Measurements from ENCODE around the gene YARS1. TPM values are rescaled to one million over a fixed set of nuclear protein-coding genes. Genes with fewer than 3 reads are reported as not detected.

The YARS1 gene
- polyA plus RNA-seq, 3 donors, result 38.1 to 42.7 (median 39.8) TPM

GRCh38 chr1:32801096-32801715, 16.0 kb downstream of the YARS1 start:
- DNase-seq, result no peak

DNA sequence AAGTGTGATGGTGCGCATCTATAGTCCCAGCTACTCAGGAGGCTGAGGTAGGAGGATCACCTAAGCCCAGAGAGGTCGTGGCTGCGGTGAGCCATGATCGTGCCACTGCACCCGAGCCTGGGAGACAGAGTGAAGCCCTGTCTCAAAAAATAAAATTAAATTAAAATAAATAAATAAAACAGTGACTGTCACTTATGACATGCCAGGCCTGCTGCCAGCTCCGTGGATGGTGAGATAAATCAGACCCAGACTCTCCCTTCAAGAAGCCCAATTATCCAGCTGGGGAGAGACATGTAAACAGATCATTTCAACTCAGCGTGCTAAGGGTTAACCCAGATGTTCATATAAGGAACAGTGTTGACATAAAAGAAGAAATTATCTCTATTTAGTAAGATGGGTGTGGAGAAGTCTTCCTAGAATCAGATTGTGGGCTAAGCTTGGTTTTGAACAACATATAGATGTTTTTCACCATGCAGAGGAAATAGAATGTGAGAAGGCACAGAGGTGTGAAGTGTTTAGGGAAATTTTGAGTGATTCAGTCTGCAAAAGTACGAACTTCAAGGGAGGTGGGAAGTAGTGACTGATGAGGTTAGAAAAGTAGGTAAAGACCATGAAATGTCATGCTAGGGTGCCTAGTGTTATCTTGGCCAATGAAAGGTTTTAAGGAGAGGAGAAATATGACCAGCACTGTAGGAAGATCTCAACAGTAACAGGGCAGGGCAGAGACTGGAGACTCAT, 18.3 kb downstream of the YARS1 start:
- H3K27me3 ChIP-seq (ENCODE audit: control insufficient read depth in 2 of 2, insufficient read depth in 2 of 2, low read length in 2 of 2), result no peaks in the 10 kb centered on the region
- Mint-ChIP-seq H3K36me3 (peaks cover 46 to 81% of the 10 kb centered on the region in 2 donors), H3K27ac (peak overlapping the region in 3 of 7 donors; percentile 21 to 28 (median 22)), H3K4me3 (no peak overlapping the region), H3K27me3 (ENCODE audit: low read depth in 3 of 3) (no peaks in the 10 kb centered on the region), H3K4me1 (no peaks in the 10 kb centered on the region), H3K9me3 (no peaks in the 10 kb centered on the region)
- no peak for DNase-seq
- TF ChIP-seq CTCF (IDR thresholded peaks at IDR 0.05), result no peak
- no peaks in the 10 kb centered on the region for H4K20me1 ChIP-seq (ENCODE audit: insufficient read depth, low read length)
- H3K36me3 ChIP-seq (replicated peaks in 1 of 2; ENCODE audit: control insufficient read depth in 1 of 2, insufficient read depth in 2 of 2, low read length in 2 of 2), result peaks cover 57 to 84% of the 10 kb centered on the region in 2 donors
- H3K4me2 ChIP-seq (replicated peaks; ENCODE audit: extremely low read depth, low read length, poor library complexity, severe bottlenecking), result no peak overlapping the region
- H3K4me3 ChIP-seq (replicated peaks in 1 of 3; ENCODE audit: low read depth in 2 of 3, low read length in 3 of 3), result no peak overlapping the region
- no peaks in the 10 kb centered on the region for H3K79me2 ChIP-seq (ENCODE audit: insufficient read depth, low read length)
- H3K4me1 ChIP-seq (ENCODE audit: control insufficient read depth in 1 of 2, insufficient read depth in 2 of 2, low read length in 2 of 2), result no peaks in the 10 kb centered on the region
- H3K9ac ChIP-seq (ENCODE audit: insufficient read depth, low read length, poor library complexity, severe bottlenecking), result no peak overlapping the region
- WGBS (ENCODE audit: insufficient coverage), result 92% methylated on average over 2 of the region's 8 CpGs
- no peak overlapping the region for H3K27ac ChIP-seq (ENCODE audit: low read depth in 1 of 2, low read length in 2 of 2)
- intact Hi-C loops (cut with micrococcal nuclease), result no loop called here
- no peaks in the 10 kb centered on the region for H3K9me3 ChIP-seq (replicated peaks in 1 of 2; ENCODE audit: control insufficient read depth in 1 of 2, insufficient read depth in 1 of 2, low read length in 2 of 2)
- H2AFZ ChIP-seq (ENCODE audit: insufficient read depth, low read depth, low read length, poor library complexity, severe bottlenecking), result no peak overlapping the region

More at GRCh38 chr1:32801096-32801715, 16.0 kb downstream of the YARS1 start:
- H3K27me3 ChIP-seq (ENCODE audit: control insufficient read depth in 2 of 2, insufficient read depth in 2 of 2, low read length in 2 of 2), result no peaks in the 10 kb centered on the region
- H3K4me1 ChIP-seq (ENCODE audit: control insufficient read depth in 1 of 2, insufficient read depth in 2 of 2, low read length in 2 of 2), result no peaks in the 10 kb centered on the region
- 100% methylated on average over 2 of the region's 9 CpGs for WGBS (ENCODE audit: insufficient coverage)
- H3K36me3 ChIP-seq (replicated peaks in 1 of 2; ENCODE audit: control insufficient read depth in 1 of 2, insufficient read depth in 2 of 2, low read length in 2 of 2), result peaks cover 57 to 79% of the 10 kb centered on the region in 2 donors
- no peaks in the 10 kb centered on the region for H3K79me2 ChIP-seq (ENCODE audit: insufficient read depth, low read length)
- no peaks in the 10 kb centered on the region for H4K20me1 ChIP-seq (ENCODE audit: insufficient read depth, low read length)
- no peak overlapping the region for H3K4me3 ChIP-seq (replicated peaks in 1 of 3; ENCODE audit: low read depth in 2 of 3, low read length in 3 of 3)
- no peak overlapping the region for H3K9ac ChIP-seq (ENCODE audit: insufficient read depth, low read length, poor library complexity, severe bottlenecking)
- H3K27ac ChIP-seq (ENCODE audit: low read depth in 1 of 2, low read length in 2 of 2), result no peak overlapping the region
- H3K9me3 ChIP-seq (replicated peaks in 1 of 2; ENCODE audit: control insufficient read depth in 1 of 2, insufficient read depth in 1 of 2, low read length in 2 of 2), result no peaks in the 10 kb centered on the region
- Mint-ChIP-seq H3K27me3 (ENCODE audit: low read depth in 3 of 3) (peaks cover 0 to 2% (median 0%) of the 10 kb centered on the region in 3 donors), H3K4me3 (no peak overlapping the region), H3K4me1 (no peaks in the 10 kb centered on the region), H3K27ac (no peak overlapping the region), H3K36me3 (peaks cover 56 to 85% of the 10 kb centered on the region in 2 donors), H3K9me3 (peaks cover 0 to 3% (median 1%) of the 10 kb centered on the region in 7 donors)
- no peak for TF ChIP-seq CTCF (IDR thresholded peaks at IDR 0.05)
- intact Hi-C loops (cut with micrococcal nuclease), result no loop called here
- H3K4me2 ChIP-seq (replicated peaks; ENCODE audit: extremely low read depth, low read length, poor library complexity, severe bottlenecking), result no peak overlapping the region
- no peak overlapping the region for H2AFZ ChIP-seq (ENCODE audit: insufficient read depth, low read depth, low read length, poor library complexity, severe bottlenecking)

All from CD14-positive monocyte (primary cell).